NCI-H2196 treated with DMSO at 0.1 percent for 48 hours (cell line): ENCODE data around the gene MAT1A.
"Not testable (repeated sequence)": the region's sequence is repeated elsewhere in the genome, so short reads cannot be mapped to it uniquely, and the experiment has no call there.

ENCODE experiments used
- DNase-seq: peaks from one replicate; lab custom pipeline; 2025; ENCODE audit not compliant: unreplicated experiment; lab: John Stamatoyannopoulos, UW

Gene MAT1A

DNA sequence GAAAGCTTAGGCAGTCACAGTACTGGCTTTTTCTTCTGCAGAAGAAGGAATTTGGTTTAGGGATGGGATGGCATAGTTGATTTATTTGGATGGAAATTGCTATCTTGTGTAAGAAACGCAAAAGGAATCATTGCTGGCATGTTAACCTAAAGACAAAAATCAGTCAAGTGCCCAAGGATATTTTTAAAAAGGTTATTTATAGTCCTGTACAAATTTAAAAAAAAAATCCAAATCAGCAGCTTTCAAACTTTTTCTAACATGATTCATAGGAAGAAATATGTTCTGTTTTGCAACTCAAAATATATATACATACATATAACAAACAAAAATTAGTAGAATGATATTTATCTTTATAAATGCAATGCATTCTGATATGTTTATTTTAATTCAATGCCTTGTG is 55.6 kb downstream of the MAT1A start:
- not testable (repeated sequence) for DNase-seq

- DNase-seq, result not testable (repeated sequence)
Observed at GRCh38 chr10:80226723-80227122, 62.7 kb downstream of the MAT1A start.

DNA sequence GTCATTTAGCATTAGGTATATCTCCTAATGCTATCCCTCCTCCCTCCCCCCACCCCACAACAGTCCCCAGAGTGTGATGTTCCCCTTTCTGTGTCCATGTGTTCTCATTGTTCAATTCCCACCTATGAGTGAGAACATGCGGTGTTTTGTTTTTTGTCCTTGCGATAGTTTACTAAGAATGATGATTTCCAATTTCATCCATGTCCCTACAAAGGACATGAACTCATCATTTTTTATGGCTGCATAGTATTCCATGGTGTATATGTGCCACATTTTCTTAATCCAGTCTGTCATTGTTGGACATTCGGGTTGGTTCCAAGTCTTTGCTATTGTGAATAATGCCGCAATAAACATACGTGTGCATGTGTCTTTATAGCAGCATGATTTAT is 66.4 kb downstream of the MAT1A start:
- DNase-seq, result not testable (repeated sequence)
